B cell (primary cell): ENCODE results near the gene CEP250.

ENCODE experiments used
- EZH2 ChIP-seq: IDR thresholded peaks from 2 replicates; pipeline ENCODE4 v1.6.1; 2012; ENCODE audit warnings: borderline replicate concordance, low read depth, mild to moderate bottlenecking, moderate library complexity, low read length; ENCODE audit not compliant: insufficient read depth, poor library complexity, severe bottlenecking
- TF ChIP-seq, protein P1 (sequence below): fragments of 200-600 bp; IDR thresholded peaks from one replicate; pipeline ENCODE4 v1.8.0; 2022; ENCODE audit warnings: antibody characterized with exemption, mild to moderate bottlenecking

DNA sequence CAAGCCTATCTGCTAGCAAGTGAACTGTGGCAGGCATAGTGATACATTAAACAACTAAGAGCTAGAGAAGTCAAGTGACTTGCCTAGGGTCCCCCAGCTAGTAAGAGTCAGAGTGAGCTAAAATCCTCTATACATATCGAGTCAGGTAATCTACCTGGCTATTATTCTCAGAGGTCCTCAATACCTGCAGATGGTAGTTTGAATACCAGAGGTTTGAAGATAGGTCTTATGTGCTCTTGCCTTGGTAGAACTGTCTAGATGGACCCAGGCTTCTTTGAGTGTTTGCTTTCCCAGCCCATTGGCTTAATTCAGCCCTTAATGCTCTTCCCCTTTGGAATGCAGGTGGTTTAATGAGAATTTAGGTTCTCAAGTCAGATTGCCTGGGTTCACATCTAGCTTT lies 87.6 kb downstream of the CEP250 start:
- TF ChIP-seq, protein P1, sequence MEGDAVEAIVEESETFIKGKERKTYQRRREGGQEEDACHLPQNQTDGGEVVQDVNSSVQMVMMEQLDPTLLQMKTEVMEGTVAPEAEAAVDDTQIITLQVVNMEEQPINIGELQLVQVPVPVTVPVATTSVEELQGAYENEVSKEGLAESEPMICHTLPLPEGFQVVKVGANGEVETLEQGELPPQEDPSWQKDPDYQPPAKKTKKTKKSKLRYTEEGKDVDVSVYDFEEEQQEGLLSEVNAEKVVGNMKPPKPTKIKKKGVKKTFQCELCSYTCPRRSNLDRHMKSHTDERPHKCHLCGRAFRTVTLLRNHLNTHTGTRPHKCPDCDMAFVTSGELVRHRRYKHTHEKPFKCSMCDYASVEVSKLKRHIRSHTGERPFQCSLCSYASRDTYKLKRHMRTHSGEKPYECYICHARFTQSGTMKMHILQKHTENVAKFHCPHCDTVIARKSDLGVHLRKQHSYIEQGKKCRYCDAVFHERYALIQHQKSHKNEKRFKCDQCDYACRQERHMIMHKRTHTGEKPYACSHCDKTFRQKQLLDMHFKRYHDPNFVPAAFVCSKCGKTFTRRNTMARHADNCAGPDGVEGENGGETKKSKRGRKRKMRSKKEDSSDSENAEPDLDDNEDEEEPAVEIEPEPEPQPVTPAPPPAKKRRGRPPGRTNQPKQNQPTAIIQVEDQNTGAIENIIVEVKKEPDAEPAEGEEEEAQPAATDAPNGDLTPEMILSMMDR = no peak
- TF ChIP-seq EZH2 = no peak
